ENCODE results near the gene SELENOT.

Gene SELENOT

GRCh38 chr3:150582620-150583019 lies 20.5 kb upstream of the SELENOT start:
- DNase-seq, result no peak

GRCh38 chr3:150583028-150583427 lies 20.1 kb upstream of the SELENOT start:
- H2BK5ac ChIP-seq (ENCODE audit: low read depth, low read length, poor library complexity), result no peak overlapping the region
- WGBS (ENCODE audit: extremely low coverage, insufficient coverage, insufficient read length), result no CpG with 5 or more reads among the region's 1 CpG

More at GRCh38 chr3:150582620-150583019, 20.5 kb upstream of the SELENOT start:
- H4K12ac ChIP-seq (ENCODE audit: low read depth, low read length), result no peak overlapping the region
- H3K27ac ChIP-seq (ENCODE audit: low read depth, low read length), result no peak overlapping the region
- H2AFZ ChIP-seq (ENCODE audit: insufficient read depth, low read length, poor library complexity), result no peak overlapping the region
- no peak overlapping the region for H2AK5ac ChIP-seq (ENCODE audit: low read length)
- H3K9me3 ChIP-seq (ENCODE audit: insufficient read depth, low read depth, low read length), result no peaks in the 10 kb centered on the region
- H4K8ac ChIP-seq (ENCODE audit: low read depth, low read length), result no peak overlapping the region
- WGBS (ENCODE audit: extremely low coverage, insufficient coverage, insufficient read length), result no CpG with 5 or more reads among the region's 2 CpGs
- H3K79me1 ChIP-seq (ENCODE audit: low read length), result no peaks in the 10 kb centered on the region
- H4K91ac ChIP-seq (ENCODE audit: low read depth, low read length), result no peak overlapping the region
- no peak overlapping the region for H3K18ac ChIP-seq (ENCODE audit: low read length)
- no peak overlapping the region for H3K14ac ChIP-seq (ENCODE audit: low read length)
- H3K9ac ChIP-seq (ENCODE audit: low read length), result no peak overlapping the region
- no peak overlapping the region for H2BK5ac ChIP-seq (ENCODE audit: low read depth, low read length, poor library complexity)
- no peak overlapping the region for H3K4me3 ChIP-seq (ENCODE audit: low read depth, low read length)
- no peaks in the 10 kb centered on the region for H3K79me2 ChIP-seq (ENCODE audit: control insufficient read depth, insufficient read depth, low read length, poor library complexity)
- H3K36me3 ChIP-seq (ENCODE audit: control insufficient read depth in 1 of 2, insufficient read depth in 2 of 2, low read length in 2 of 2), result peaks cover 12 to 21% of the 10 kb centered on the region in 2 experiments
- H3K4ac ChIP-seq (ENCODE audit: low read depth, low read length), result no peak overlapping the region
- no peaks in the 10 kb centered on the region for H3K27me3 ChIP-seq (ENCODE audit: insufficient read depth, low read length)
- no peak overlapping the region for H3K23ac ChIP-seq (ENCODE audit: low read length)
- no peak overlapping the region for H2BK12ac ChIP-seq (ENCODE audit: low read length)
- no peak overlapping the region for H3K4me2 ChIP-seq (ENCODE audit: low read length)
- no peaks in the 10 kb centered on the region for H3K4me1 ChIP-seq (ENCODE audit: control insufficient read depth in 1 of 2, insufficient read depth in 2 of 2, low read length in 2 of 2)
- no peak overlapping the region for H2BK120ac ChIP-seq (ENCODE audit: insufficient read depth, low read length, poor library complexity)

GRCh38 chr3:150588027-150588830 lies 14.9 kb upstream of the SELENOT start:
- WGBS (ENCODE audit: extremely low coverage, insufficient coverage, insufficient read length), result no CpG with 5 or more reads among the region's 9 CpGs
- H3K9me3 ChIP-seq (ENCODE audit: insufficient read depth, low read depth, low read length), result no peaks in the 10 kb centered on the region
- H3K18ac ChIP-seq (ENCODE audit: low read length), result no peak overlapping the region
- H2AK5ac ChIP-seq (ENCODE audit: low read length), result no peak overlapping the region
- H2AFZ ChIP-seq (ENCODE audit: insufficient read depth, low read length, poor library complexity), result no peak overlapping the region
- H2BK120ac ChIP-seq (ENCODE audit: insufficient read depth, low read length, poor library complexity), result no peak overlapping the region
- H3K14ac ChIP-seq (ENCODE audit: low read length), result no peak overlapping the region
- no peaks in the 10 kb centered on the region for H3K4me1 ChIP-seq (ENCODE audit: control insufficient read depth in 1 of 2, insufficient read depth in 2 of 2, low read length in 2 of 2)
- peak; percentile 67 to 89 for DNase-seq
- H4K8ac ChIP-seq (ENCODE audit: low read depth, low read length), result no peak overlapping the region
- H3K4ac ChIP-seq (ENCODE audit: low read depth, low read length), result no peak overlapping the region
- no peak overlapping the region for H3K23ac ChIP-seq (ENCODE audit: low read length)
- H2BK5ac ChIP-seq (ENCODE audit: low read depth, low read length, poor library complexity), result no peak overlapping the region
- no peak overlapping the region for H3K4me2 ChIP-seq (ENCODE audit: low read length)
- H3K36me3 ChIP-seq (ENCODE audit: control insufficient read depth in 1 of 2, insufficient read depth in 2 of 2, low read length in 2 of 2), result peaks cover 8 to 9% of the 10 kb centered on the region in 2 experiments
- H4K12ac ChIP-seq (ENCODE audit: low read depth, low read length), result no peak overlapping the region
- no peak overlapping the region for H2BK12ac ChIP-seq (ENCODE audit: low read length)
- H3K79me2 ChIP-seq (ENCODE audit: control insufficient read depth, insufficient read depth, low read length, poor library complexity), result no peaks in the 10 kb centered on the region
- no peak overlapping the region for H4K91ac ChIP-seq (ENCODE audit: low read depth, low read length)
- H3K27ac ChIP-seq (ENCODE audit: low read depth, low read length), result no peak overlapping the region
- H3K79me1 ChIP-seq (ENCODE audit: low read length), result no peaks in the 10 kb centered on the region
- no peaks in the 10 kb centered on the region for H3K27me3 ChIP-seq (ENCODE audit: insufficient read depth, low read length)
- no peak overlapping the region for H3K9ac ChIP-seq (ENCODE audit: low read length)
- no peak overlapping the region for H3K4me3 ChIP-seq (ENCODE audit: low read depth, low read length)

More at GRCh38 chr3:150583028-150583427, 20.1 kb upstream of the SELENOT start:
- H4K8ac ChIP-seq (ENCODE audit: low read depth, low read length), result no peak overlapping the region
- H2AK5ac ChIP-seq (ENCODE audit: low read length), result no peak overlapping the region
- peaks cover 12 to 21% of the 10 kb centered on the region in 2 experiments for H3K36me3 ChIP-seq (ENCODE audit: control insufficient read depth in 1 of 2, insufficient read depth in 2 of 2, low read length in 2 of 2)
- H2BK120ac ChIP-seq (ENCODE audit: insufficient read depth, low read length, poor library complexity), result no peak overlapping the region
- no peaks in the 10 kb centered on the region for H3K9me3 ChIP-seq (ENCODE audit: insufficient read depth, low read depth, low read length)
- H3K27ac ChIP-seq (ENCODE audit: low read depth, low read length), result no peak overlapping the region
- H3K4me3 ChIP-seq (ENCODE audit: low read depth, low read length), result no peak overlapping the region
- no peak overlapping the region for H3K4ac ChIP-seq (ENCODE audit: low read depth, low read length)
- H3K18ac ChIP-seq (ENCODE audit: low read length), result no peak overlapping the region
- H3K79me2 ChIP-seq (ENCODE audit: control insufficient read depth, insufficient read depth, low read length, poor library complexity), result no peaks in the 10 kb centered on the region
- no peak overlapping the region for H2BK12ac ChIP-seq (ENCODE audit: low read length)
- H2AFZ ChIP-seq (ENCODE audit: insufficient read depth, low read length, poor library complexity), result no peak overlapping the region
- H3K4me2 ChIP-seq (ENCODE audit: low read length), result no peak overlapping the region
- DNase-seq, result no peak
- no peaks in the 10 kb centered on the region for H3K4me1 ChIP-seq (ENCODE audit: control insufficient read depth in 1 of 2, insufficient read depth in 2 of 2, low read length in 2 of 2)
- no peak overlapping the region for H3K14ac ChIP-seq (ENCODE audit: low read length)
- no peaks in the 10 kb centered on the region for H3K27me3 ChIP-seq (ENCODE audit: insufficient read depth, low read length)
- H4K12ac ChIP-seq (ENCODE audit: low read depth, low read length), result no peak overlapping the region
- no peak overlapping the region for H4K91ac ChIP-seq (ENCODE audit: low read depth, low read length)
- no peaks in the 10 kb centered on the region for H3K79me1 ChIP-seq (ENCODE audit: low read length)
- no peak overlapping the region for H3K23ac ChIP-seq (ENCODE audit: low read length)
- no peak overlapping the region for H3K9ac ChIP-seq (ENCODE audit: low read length)

GRCh38 chr3:150589759-150590158 lies 13.4 kb upstream of the SELENOT start:
- H3K4ac ChIP-seq (ENCODE audit: low read depth, low read length), result no peak overlapping the region
- H4K8ac ChIP-seq (ENCODE audit: low read depth, low read length), result no peak overlapping the region
- no peaks in the 10 kb centered on the region for H3K79me2 ChIP-seq (ENCODE audit: control insufficient read depth, insufficient read depth, low read length, poor library complexity)
- H3K14ac ChIP-seq (ENCODE audit: low read length), result no peak overlapping the region
- no peak overlapping the region for H3K18ac ChIP-seq (ENCODE audit: low read length)
- no peaks in the 10 kb centered on the region for H3K79me1 ChIP-seq (ENCODE audit: low read length)
- H2BK120ac ChIP-seq (ENCODE audit: insufficient read depth, low read length, poor library complexity), result no peak overlapping the region
- H3K4me3 ChIP-seq (ENCODE audit: low read depth, low read length), result no peak overlapping the region
- H3K4me2 ChIP-seq (ENCODE audit: low read length), result no peak overlapping the region
- no peak overlapping the region for H3K9ac ChIP-seq (ENCODE audit: low read length)
- peaks cover 8 to 11% of the 10 kb centered on the region in 2 experiments for H3K36me3 ChIP-seq (ENCODE audit: control insufficient read depth in 1 of 2, insufficient read depth in 2 of 2, low read length in 2 of 2)
- H3K27me3 ChIP-seq (ENCODE audit: insufficient read depth, low read length), result no peaks in the 10 kb centered on the region
- no peak for DNase-seq
- H4K91ac ChIP-seq (ENCODE audit: low read depth, low read length), result no peak overlapping the region
- no peaks in the 10 kb centered on the region for H3K9me3 ChIP-seq (ENCODE audit: insufficient read depth, low read depth, low read length)
- no CpG with 5 or more reads among the region's 6 CpGs for WGBS (ENCODE audit: extremely low coverage, insufficient coverage, insufficient read length)
- H4K12ac ChIP-seq (ENCODE audit: low read depth, low read length), result no peak overlapping the region
- no peaks in the 10 kb centered on the region for H3K4me1 ChIP-seq (ENCODE audit: control insufficient read depth in 1 of 2, insufficient read depth in 2 of 2, low read length in 2 of 2)
- no peak overlapping the region for H3K27ac ChIP-seq (ENCODE audit: low read depth, low read length)
- H2AK5ac ChIP-seq (ENCODE audit: low read length), result no peak overlapping the region
- H2BK5ac ChIP-seq (ENCODE audit: low read depth, low read length, poor library complexity), result no peak overlapping the region
- H2BK12ac ChIP-seq (ENCODE audit: low read length), result no peak overlapping the region
- no peak overlapping the region for H3K23ac ChIP-seq (ENCODE audit: low read length)
- H2AFZ ChIP-seq (ENCODE audit: insufficient read depth, low read length, poor library complexity), result no peak overlapping the region

Measured in trophoblast cell (in vitro differentiated cells and primary cell).